Astrocyte (in vitro differentiated cells and primary cell): ENCODE results near the gene SURF6. TPM values are rescaled to one million over a fixed set of nuclear protein-coding genes. Genes with fewer than 3 reads are reported as not detected.

ENCODE experiments used
- DNase-seq: peaks from one replicate; pipeline ENCODE4 v3.0.0-alpha.2; 2010; ENCODE audit warnings: low read depth
- FAIRE-seq: peaks from 2 replicates; lab custom pipeline; 2011; peaks lifted over from hg19 to GRCh38; lab: Jason Lieb, UNC
- H2AFZ ChIP-seq: 2 replicates; pipeline ENCODE4 v1.6.0; 2012; ENCODE audit warnings: low read depth, low read length, inconsistent platforms
- H3K27ac ChIP-seq: 2 replicates; pipeline ENCODE4 v1.5.1; 2011; ENCODE audit warnings: low read depth, low read length, inconsistent platforms
- H3K27me3 ChIP-seq: 2 replicates; pipeline ENCODE4 v1.6.0; 2011; ENCODE audit warnings: low read length, inconsistent platforms; ENCODE audit not compliant: insufficient read depth
- H3K36me3 ChIP-seq: 2 replicates; pipeline ENCODE4 v1.5.1; 2011; ENCODE audit warnings: low read length, inconsistent platforms; ENCODE audit not compliant: insufficient read depth
- H3K4me1 ChIP-seq: 2 replicates; pipeline ENCODE4 v1.5.1; 2011; ENCODE audit warnings: low read length, inconsistent platforms; ENCODE audit not compliant: insufficient read depth
- H3K4me2 ChIP-seq: 2 replicates; pipeline ENCODE4 v1.6.0; 2012; ENCODE audit warnings: low read length, inconsistent platforms
- H3K4me3 ChIP-seq: 2 replicates; pipeline ENCODE4 v1.5.1; 2011; ENCODE audit warnings: low read depth, mild to moderate bottlenecking, low read length, inconsistent platforms; ENCODE audit not compliant: insufficient read depth
- H3K79me2 ChIP-seq: 2 replicates; pipeline ENCODE4 v1.6.0; 2012; ENCODE audit warnings: mild to moderate bottlenecking, low read length, inconsistent platforms; ENCODE audit not compliant: insufficient read depth
- H3K9ac ChIP-seq: 2 replicates; pipeline ENCODE4 v1.6.0; 2012; ENCODE audit warnings: mild to moderate bottlenecking, low read length, inconsistent platforms
- H3K9me3 ChIP-seq: 2 replicates; pipeline ENCODE4 v1.5.1; 2012; ENCODE audit warnings: low read depth, mild to moderate bottlenecking, low read length, inconsistent platforms; ENCODE audit not compliant: insufficient read depth
- H4K20me1 ChIP-seq: 2 replicates; pipeline ENCODE4 v1.6.0; 2012; ENCODE audit warnings: low read length, inconsistent platforms; ENCODE audit not compliant: insufficient read depth
- H3K27ac Mint-ChIP-seq: one replicate; pipeline ENCODE4 v1.8.0; 2021; ENCODE audit warnings: mild to moderate bottlenecking, mixed read lengths; ENCODE audit not compliant: unreplicated experiment
- H3K27me3 Mint-ChIP-seq: one replicate; pipeline ENCODE4 v1.8.0; 2021; ENCODE audit warnings: low read depth, mixed read lengths; ENCODE audit not compliant: unreplicated experiment
- H3K36me3 Mint-ChIP-seq: one replicate; pipeline ENCODE4 v1.8.0; 2021; ENCODE audit warnings: low read depth, mixed read lengths; ENCODE audit not compliant: unreplicated experiment
- H3K4me1 Mint-ChIP-seq: one replicate; pipeline ENCODE4 v1.8.0; 2021; ENCODE audit warnings: low read depth, mixed read lengths; ENCODE audit not compliant: unreplicated experiment
- H3K4me3 Mint-ChIP-seq: one replicate; pipeline ENCODE4 v1.8.0; 2021; ENCODE audit warnings: mild to moderate bottlenecking, moderate library complexity, mixed read lengths; ENCODE audit not compliant: unreplicated experiment
- H3K9me3 Mint-ChIP-seq: one replicate; pipeline ENCODE4 v1.8.0; 2021; ENCODE audit warnings: mild to moderate bottlenecking, mixed read lengths; ENCODE audit not compliant: unreplicated experiment
- EZH2 ChIP-seq: IDR thresholded peaks from 2 replicates; pipeline ENCODE4 v1.6.1; 2012; ENCODE audit warnings: mild to moderate bottlenecking, low read length, inconsistent platforms; ENCODE audit not compliant: insufficient read depth
- total RNA-seq: library from RNA; stranded (reverse); gene quantifications from 2 replicates; pipeline ENCODE4 v1.2.1, GENCODE V29; 2021
- TF ChIP-seq, protein P1 (sequence below): IDR thresholded peaks from 2 replicates; pipeline ENCODE4 v1.5.1; 2011; ENCODE audit warnings: low read depth, mild to moderate bottlenecking, inconsistent platforms, low read length, moderate library complexity; ENCODE audit not compliant: insufficient read depth

SURF6 gene
- total RNA-seq, 1 donor from 2014 or later, result 25.1 TPM

- TF ChIP-seq EZH2, result no peak
- TF ChIP-seq, protein P1, sequence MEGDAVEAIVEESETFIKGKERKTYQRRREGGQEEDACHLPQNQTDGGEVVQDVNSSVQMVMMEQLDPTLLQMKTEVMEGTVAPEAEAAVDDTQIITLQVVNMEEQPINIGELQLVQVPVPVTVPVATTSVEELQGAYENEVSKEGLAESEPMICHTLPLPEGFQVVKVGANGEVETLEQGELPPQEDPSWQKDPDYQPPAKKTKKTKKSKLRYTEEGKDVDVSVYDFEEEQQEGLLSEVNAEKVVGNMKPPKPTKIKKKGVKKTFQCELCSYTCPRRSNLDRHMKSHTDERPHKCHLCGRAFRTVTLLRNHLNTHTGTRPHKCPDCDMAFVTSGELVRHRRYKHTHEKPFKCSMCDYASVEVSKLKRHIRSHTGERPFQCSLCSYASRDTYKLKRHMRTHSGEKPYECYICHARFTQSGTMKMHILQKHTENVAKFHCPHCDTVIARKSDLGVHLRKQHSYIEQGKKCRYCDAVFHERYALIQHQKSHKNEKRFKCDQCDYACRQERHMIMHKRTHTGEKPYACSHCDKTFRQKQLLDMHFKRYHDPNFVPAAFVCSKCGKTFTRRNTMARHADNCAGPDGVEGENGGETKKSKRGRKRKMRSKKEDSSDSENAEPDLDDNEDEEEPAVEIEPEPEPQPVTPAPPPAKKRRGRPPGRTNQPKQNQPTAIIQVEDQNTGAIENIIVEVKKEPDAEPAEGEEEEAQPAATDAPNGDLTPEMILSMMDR, result no peak
- DNase-seq (no peak), FAIRE-seq (no peak)
- Mint-ChIP-seq H3K27ac (no peak overlapping the region), H3K27me3 (peaks cover 38% of the 10 kb centered on the region), H3K36me3 (no peaks in the 10 kb centered on the region), H3K9me3 (peaks cover 7% of the 10 kb centered on the region), H3K4me1 (no peaks in the 10 kb centered on the region), H3K4me3 (no peak overlapping the region)
- no peak overlapping the region for H3K27ac ChIP-seq
- no peak overlapping the region for H3K4me2 ChIP-seq
- H3K79me2 ChIP-seq, result no peaks in the 10 kb centered on the region
- H3K9ac ChIP-seq, result no peak overlapping the region
- H3K4me1 ChIP-seq, result no peaks in the 10 kb centered on the region
- H2AFZ ChIP-seq, result no peak overlapping the region
- H3K9me3 ChIP-seq, result no peaks in the 10 kb centered on the region
- H3K27me3 ChIP-seq, result peaks cover 3% of the 10 kb centered on the region
- no peaks in the 10 kb centered on the region for H3K36me3 ChIP-seq
- no peak overlapping the region for H3K4me3 ChIP-seq
- no peaks in the 10 kb centered on the region for H4K20me1 ChIP-seq
These were observed 31.9 kb downstream of the SURF6 start for GRCh38 chr9:133304158-133304470.

DNA sequence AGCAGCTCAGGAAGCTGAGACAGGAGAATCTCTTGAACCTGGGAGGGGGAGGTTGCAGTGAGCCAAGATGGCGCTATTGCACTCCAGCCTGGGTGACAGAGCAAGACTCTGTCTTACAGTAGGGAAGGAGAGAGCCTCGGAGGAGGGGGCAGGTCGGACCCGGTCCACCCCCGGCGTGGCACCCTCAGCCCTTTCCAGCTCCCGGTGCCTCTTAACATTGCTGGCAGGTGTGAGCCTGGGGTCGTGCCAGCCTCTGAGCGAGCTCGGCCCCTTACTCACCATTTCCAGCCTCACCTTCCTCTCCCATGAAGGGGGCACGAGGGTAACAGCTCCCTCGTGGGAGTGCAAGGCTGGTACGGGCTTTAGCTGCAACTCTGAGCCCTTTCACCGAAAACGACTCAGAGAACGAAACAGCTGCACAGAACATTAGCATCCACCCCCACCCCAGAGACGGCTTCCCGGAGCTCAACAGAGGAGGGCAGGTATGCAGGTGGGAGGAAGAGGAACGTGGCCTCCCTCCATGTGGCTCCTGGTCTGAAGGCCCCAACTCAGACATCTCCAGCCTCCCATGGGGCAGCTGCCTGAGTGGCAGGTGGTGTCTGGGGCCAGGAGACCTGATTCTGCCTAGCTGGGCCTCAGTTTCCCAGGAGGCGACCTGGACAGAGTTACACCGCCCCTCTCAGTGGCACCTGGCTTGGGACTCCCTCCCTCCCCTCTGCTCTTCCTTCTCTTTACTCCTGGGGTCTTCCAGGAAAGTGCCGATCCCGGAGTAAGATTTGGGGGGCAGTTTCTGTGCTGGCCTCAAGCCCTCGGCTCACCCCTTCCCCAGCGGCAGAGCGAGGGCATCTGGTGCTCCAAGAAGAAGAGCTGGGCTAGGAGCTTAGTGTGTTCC is 32.5 kb downstream of the SURF6 start:
- no peaks in the 10 kb centered on the region for H3K4me1 Mint-ChIP-seq
- no peaks in the 10 kb centered on the region for H3K9me3 ChIP-seq

More for the DNA sequence above, 32.5 kb downstream of the SURF6 start:
- Mint-ChIP-seq H3K27me3 (peaks cover 38% of the 10 kb centered on the region), H3K36me3 (no peaks in the 10 kb centered on the region), H3K9me3 (peaks cover 5% of the 10 kb centered on the region), H3K27ac (no peak overlapping the region), H3K4me3 (no peak overlapping the region)
- H3K36me3 ChIP-seq, result no peaks in the 10 kb centered on the region
- peaks cover 3% of the 10 kb centered on the region for H3K27me3 ChIP-seq
- no peak overlapping the region for H3K9ac ChIP-seq
- H3K4me1 ChIP-seq, result no peaks in the 10 kb centered on the region
- H3K27ac ChIP-seq, result no peak overlapping the region
- DNase-seq (no peak), FAIRE-seq (no peak)
- no peaks in the 10 kb centered on the region for H4K20me1 ChIP-seq
- no peaks in the 10 kb centered on the region for H3K79me2 ChIP-seq
- no peak overlapping the region for H3K4me3 ChIP-seq
- TF ChIP-seq, protein P1, result no peak
- no peak for TF ChIP-seq EZH2
- H3K4me2 ChIP-seq, result no peak overlapping the region
- no peak overlapping the region for H2AFZ ChIP-seq
